H9 (cell line): ENCODE results near the gene TRAF3IP1. TPM values are rescaled to one million over a fixed set of nuclear protein-coding genes. Genes with fewer than 3 reads are reported as not detected.

Experiments
- DNase-seq: peaks from one replicate; pipeline ENCODE4 v3.0.0-alpha.2; 2017
- H2AFZ ChIP-seq: one replicate; pipeline ENCODE4 v1.6.1; 2013; ENCODE audit warnings: mild to moderate bottlenecking, low read length, control low read depth, moderate library complexity
- H2AK5ac ChIP-seq: 2 replicates; pipeline ENCODE4 v1.6.1; 2013; ENCODE audit warnings: low read length, control low read depth, mixed read lengths; ENCODE audit not compliant: insufficient read length
- H2BK120ac ChIP-seq: one replicate; pipeline ENCODE4 v1.6.1; 2013; ENCODE audit warnings: low read depth, mild to moderate bottlenecking, low read length, control low read depth, inconsistent platforms; ENCODE audit not compliant: poor library complexity, severe bottlenecking
- H2BK12ac ChIP-seq: 2 replicates; pipeline ENCODE4 v1.6.1; 2013; ENCODE audit warnings: low read length, control low read depth, mixed read lengths, low read depth; ENCODE audit not compliant: insufficient read length
- H2BK15ac ChIP-seq: 2 replicates; pipeline ENCODE4 v1.6.1; 2013; ENCODE audit warnings: low read depth, low read length, control low read depth
- H2BK20ac ChIP-seq: one replicate; pipeline ENCODE4 v1.6.1; 2013; ENCODE audit warnings: low read depth, mild to moderate bottlenecking, low read length, control low read depth, inconsistent platforms; ENCODE audit not compliant: poor library complexity, severe bottlenecking
- H2BK5ac ChIP-seq: 2 replicates; pipeline ENCODE4 v1.6.1; 2013; ENCODE audit warnings: low read length, control low read depth, mixed read lengths; ENCODE audit not compliant: insufficient read length
- H3K14ac ChIP-seq: 2 replicates; pipeline ENCODE4 v1.6.1; 2013; ENCODE audit warnings: low read length, control low read depth; ENCODE audit not compliant: insufficient read depth
- H3K18ac ChIP-seq: 2 replicates; pipeline ENCODE4 v1.6.1; 2013; ENCODE audit warnings: low read depth, mild to moderate bottlenecking, mixed read lengths, low read length, control low read depth; ENCODE audit not compliant: insufficient read length
- H3K23ac ChIP-seq: 2 replicates; pipeline ENCODE4 v1.6.1; 2013; ENCODE audit warnings: low read length, control low read depth, mixed read lengths, low read depth; ENCODE audit not compliant: insufficient read length
- H3K23me2 ChIP-seq: 2 replicates; pipeline ENCODE4 v1.6.1; 2013; ENCODE audit warnings: low read depth, mild to moderate bottlenecking, mixed read lengths, low read length, control low read depth; ENCODE audit not compliant: insufficient read length, poor library complexity, severe bottlenecking
- H3K27ac ChIP-seq: 2 replicates; pipeline ENCODE4 v1.5.1; 2013; ENCODE audit warnings: low read length, control low read depth, mixed read lengths, low read depth; ENCODE audit not compliant: insufficient read length
- H3K27me3 ChIP-seq: 2 replicates; pipeline ENCODE4 v1.6.1; 2013; ENCODE audit warnings: low read length, control low read depth, inconsistent platforms; ENCODE audit not compliant: insufficient read depth
- H3K4ac ChIP-seq: 2 replicates; pipeline ENCODE4 v1.6.1; 2013; ENCODE audit warnings: low read depth, mild to moderate bottlenecking, control low read depth, inconsistent platforms, low read length, moderate library complexity
- H3K4me1 ChIP-seq: 2 replicates; pipeline ENCODE4 v1.6.1; 2013; ENCODE audit warnings: low read length, control low read depth, inconsistent platforms; ENCODE audit not compliant: insufficient read depth
- H3K4me2 ChIP-seq: 2 replicates; pipeline ENCODE4 v1.6.1; 2013; ENCODE audit warnings: low read length, control low read depth, mixed read lengths; ENCODE audit not compliant: insufficient read length, insufficient read depth
- H3K56ac ChIP-seq: 2 replicates; pipeline ENCODE4 v1.6.1; 2013; ENCODE audit warnings: low read depth, mild to moderate bottlenecking, mixed read lengths, low read length, control low read depth; ENCODE audit not compliant: insufficient read length
- H3K79me1 ChIP-seq: 2 replicates; pipeline ENCODE4 v1.6.1; 2013; ENCODE audit warnings: low read depth, mild to moderate bottlenecking, moderate library complexity, low read length, control low read depth, inconsistent platforms; ENCODE audit not compliant: insufficient read depth, poor library complexity, severe bottlenecking
- H3K79me2 ChIP-seq: 2 replicates; pipeline ENCODE4 v1.6.1; 2013; ENCODE audit warnings: low read length, control low read depth, inconsistent platforms; ENCODE audit not compliant: insufficient read depth
- H3K9ac ChIP-seq: 2 replicates; pipeline ENCODE4 v1.6.1; 2013; ENCODE audit warnings: low read length, control low read depth, mixed read lengths; ENCODE audit not compliant: insufficient read length; ENCODE audit errors: extremely low read depth
- H3K9me3 ChIP-seq: one replicate; pipeline ENCODE4 v1.6.1; 2013; ENCODE audit warnings: low read depth, low read length, inconsistent platforms; ENCODE audit not compliant: control insufficient read depth
- H3T11ph ChIP-seq: one replicate; pipeline ENCODE4 v1.6.1; 2013; ENCODE audit warnings: mild to moderate bottlenecking, low read length, control low read depth, inconsistent platforms
- H4K20me1 ChIP-seq: one replicate; pipeline ENCODE4 v1.6.1; 2013; ENCODE audit not compliant: control insufficient read depth, insufficient read length, insufficient read depth
- H4K5ac ChIP-seq: 2 replicates; pipeline ENCODE4 v1.6.1; 2013; ENCODE audit warnings: low read depth, mild to moderate bottlenecking, mixed read lengths, low read length, control low read depth; ENCODE audit not compliant: insufficient read length
- H4K8ac ChIP-seq: replicated peaks from 2 replicates; pipeline ENCODE4 v1.6.1; 2013; ENCODE audit warnings: low read length, control low read depth, mixed read lengths, low read depth; ENCODE audit not compliant: insufficient read length
- H4K91ac ChIP-seq: 2 replicates; pipeline ENCODE4 v1.6.1; 2013; ENCODE audit warnings: low read depth, mild to moderate bottlenecking, moderate library complexity, mixed read lengths, low read length, control low read depth; ENCODE audit not compliant: insufficient read length
- H3K27ac Mint-ChIP-seq, 3 experiments: 2 replicates in 2 of 3; 3 replicates in 1 of 3; pipeline ENCODE4 v1.8.0; 2020 to 2021; ENCODE audit warnings: mixed read lengths in 3 of 3, mild to moderate bottlenecking in 1 of 3, moderate library complexity in 1 of 3
- H3K27me3 Mint-ChIP-seq: 2 replicates; pipeline ENCODE4 v1.8.0; 2021; ENCODE audit warnings: low read depth, mild to moderate bottlenecking, moderate library complexity, mixed read lengths
- H3K36me3 Mint-ChIP-seq, 3 experiments: 2 replicates in 2 of 3; 3 replicates in 1 of 3; pipeline ENCODE4 v1.8.0; 2020 to 2021; ENCODE audit warnings: low read depth in 3 of 3, mixed read lengths in 3 of 3; ENCODE audit not compliant: insufficient read depth in 1 of 3
- H3K4me1 Mint-ChIP-seq, 2 experiments: 2 replicates each; pipeline ENCODE4 v1.8.0; 2020; ENCODE audit warnings: mixed read lengths in 2 of 2
- H3K4me3 Mint-ChIP-seq, 2 experiments: 2 replicates in 1 of 2; 3 replicates in 1 of 2; pipeline ENCODE4 v1.8.0; 2020 to 2021; ENCODE audit warnings: mild to moderate bottlenecking in 2 of 2, mixed read lengths in 2 of 2, moderate library complexity in 1 of 2
- H3K9me3 Mint-ChIP-seq, 2 experiments: 2 replicates in 1 of 2; 3 replicates in 1 of 2; pipeline ENCODE4 v1.8.0; 2020; ENCODE audit warnings: mild to moderate bottlenecking in 2 of 2, mixed read lengths in 2 of 2, moderate library complexity in 1 of 2
- CTCF ChIP-seq: fragments of 200-600 bp; sonication (generic); conservative IDR thresholded peaks from 3 replicates; pipeline ENCODE4 v1.8.0; 2021; ENCODE audit warnings: antibody characterized with exemption, mild to moderate bottlenecking
- WGBS: extraction: QIAGEN DNeasy Blood & Tissue Kit; methylation state at CpG from one replicate; pipeline ENCODE4 v1.1.7; 2013; ENCODE audit warnings: missing lambda C conversion rate, low lambda C conversion rate, mixed read lengths; ENCODE audit not compliant: insufficient read length; ENCODE audit errors: extremely low coverage; 5-methylcytosine and 5-hydroxymethylcytosine counted together
- total RNA-seq: library from RNA; stranded (reverse); gene quantifications from 2 replicates; pipeline ENCODE4 v1.2.1, GENCODE V29; 2021

Gene TRAF3IP1
- total RNA-seq, 1 experiment from 2014 or later = 16.4 TPM

- no peak overlapping the region for H2BK120ac ChIP-seq
- no peak overlapping the region for H3K56ac ChIP-seq
- H4K8ac ChIP-seq = no peak overlapping the region
- no peaks in the 10 kb centered on the region for H4K20me1 ChIP-seq
- no peak overlapping the region for H3K9ac ChIP-seq
- H3K79me2 ChIP-seq = peaks cover under 1% of the 10 kb centered on the region; the same call in 1 of the 2 replicates
- no peak overlapping the region for H2BK12ac ChIP-seq
- no peaks in the 10 kb centered on the region for H3K27me3 ChIP-seq
- Mint-ChIP-seq H3K4me1 (peaks cover 31 to 32% of the 10 kb centered on the region in 2 experiments), H3K4me3 (0 out of 5 replicates have a peak overlapping the region, but pooled peaks of 1 of the 2 experiments have one; percentile 64), H3K27me3 (no peaks in the 10 kb centered on the region; the same call in 1 of the 2 replicates), H3K36me3 (no peaks in the 10 kb centered on the region), H3K9me3 (no peaks in the 10 kb centered on the region), H3K27ac (peak overlapping the region in 2 of 3 experiments; percentile 70 to 86; a peak in 2 of 7 replicates)
- H3K27ac ChIP-seq = no peak overlapping the region
- H3K9me3 ChIP-seq = no peaks in the 10 kb centered on the region
- no peak overlapping the region for H3K4me2 ChIP-seq
- no peak overlapping the region for H3K4ac ChIP-seq
- peaks cover 5% of the 10 kb centered on the region for H3K23me2 ChIP-seq
- no peak overlapping the region for H2AFZ ChIP-seq
- no CpG with 5 or more reads among the region's 10 CpGs for WGBS
- H3K4me1 ChIP-seq = no peaks in the 10 kb centered on the region; the same call in 1 of the 2 replicates
- no peak overlapping the region for H2BK15ac ChIP-seq
- H3K79me1 ChIP-seq = no peaks in the 10 kb centered on the region
- no peak overlapping the region for H3T11ph ChIP-seq
- H2AK5ac ChIP-seq = no peak overlapping the region
- no peak overlapping the region for H2BK5ac ChIP-seq
- no peak overlapping the region for H3K23ac ChIP-seq
- no peak overlapping the region for H3K14ac ChIP-seq
- H2BK20ac ChIP-seq = no peak overlapping the region
- DNase-seq = no peak
- no peak overlapping the region for H4K91ac ChIP-seq
- no peak for TF ChIP-seq CTCF
- H4K5ac ChIP-seq = no peak overlapping the region
- no peak overlapping the region for H3K18ac ChIP-seq
Observed at GRCh38 chr2:238422285-238422684, 102.0 kb downstream of the TRAF3IP1 start.
